HG02840 (cell line): Measurements from ENCODE around the gene TRAPPC3.
A peak's percentile ranks its signal among the peaks of the same experiment; 100 is the strongest.
"Not testable (repeated sequence)": the region's sequence is repeated elsewhere in the genome, so short reads cannot be mapped to it uniquely, and the experiment has no call there.

Experiments used
- ATAC-seq: cut with Tn5 transposase; IDR thresholded peaks from one replicate; pipeline ENCODE4 v1.9.1; 2021; ENCODE audit warnings: mild to moderate bottlenecking, moderate library complexity, moderate number of reproducible peaks; ENCODE audit not compliant: unreplicated experiment, low FRiP score

The TRAPPC3 gene

GRCh38 chr1:36149237-36149972, at the start of gene TRAPPC3:
TSS of gene TRAPPC3 (minus strand) at chr1:36149486. CDS start at chr1:36149378, 108 bp downstream.
- ATAC-seq = peak; percentile 95

GRCh38 chr1:36198641-36199040, 49.4 kb upstream of the TRAPPC3 start:
- ATAC-seq = no peak

GRCh38 chr1:36196805-36197204, 47.5 kb upstream of the TRAPPC3 start:
- not testable (repeated sequence) for ATAC-seq

- ATAC-seq = no peak
Measured at GRCh38 chr1:36187800-36188593, 38.7 kb upstream of the TRAPPC3 start.

- no peak for ATAC-seq
Measured at GRCh38 chr1:36183309-36183856, 34.1 kb upstream of the TRAPPC3 start.

- ATAC-seq = no peak
Measured at GRCh38 chr1:36182734-36183133, 33.4 kb upstream of the TRAPPC3 start.

- no peak for ATAC-seq
Measured at GRCh38 chr1:36179220-36179600, 29.9 kb upstream of the TRAPPC3 start.

- ATAC-seq = no peak
Measured at GRCh38 chr1:36178471-36179219, 29.4 kb upstream of the TRAPPC3 start.

GRCh38 chr1:36177589-36178431, 28.5 kb upstream of the TRAPPC3 start:
- no peak for ATAC-seq

- no peak for ATAC-seq
Measured at GRCh38 chr1:36176106-36176949, 27.0 kb upstream of the TRAPPC3 start.

GRCh38 chr1:36175137-36176095, 26.1 kb upstream of the TRAPPC3 start:
- ATAC-seq = no peak

GRCh38 chr1:36174713-36175112, 25.4 kb upstream of the TRAPPC3 start:
- ATAC-seq = no peak

GRCh38 chr1:36172983-36173382, 23.7 kb upstream of the TRAPPC3 start:
- ATAC-seq = no peak

GRCh38 chr1:36172017-36172747, 22.9 kb upstream of the TRAPPC3 start:
- no peak for ATAC-seq

- no peak for ATAC-seq
Measured at GRCh38 chr1:36170643-36171412, 21.5 kb upstream of the TRAPPC3 start.

GRCh38 chr1:36168514-36168913, 19.2 kb upstream of the TRAPPC3 start:
- no peak for ATAC-seq
